Right kidney (tissue), 1 donor: ENCODE results near the gene EMILIN1.
A peak's percentile ranks its signal among the peaks of the same experiment; 100 is the strongest.
"Not testable (repeated sequence)": the region's sequence is repeated elsewhere in the genome, so short reads cannot be mapped to it uniquely, and the experiment has no call there.

Source experiments
- DNase-seq: peaks from one replicate; pipeline ENCODE4 v3.0.0-alpha.2; 2016

Gene EMILIN1

DNA sequence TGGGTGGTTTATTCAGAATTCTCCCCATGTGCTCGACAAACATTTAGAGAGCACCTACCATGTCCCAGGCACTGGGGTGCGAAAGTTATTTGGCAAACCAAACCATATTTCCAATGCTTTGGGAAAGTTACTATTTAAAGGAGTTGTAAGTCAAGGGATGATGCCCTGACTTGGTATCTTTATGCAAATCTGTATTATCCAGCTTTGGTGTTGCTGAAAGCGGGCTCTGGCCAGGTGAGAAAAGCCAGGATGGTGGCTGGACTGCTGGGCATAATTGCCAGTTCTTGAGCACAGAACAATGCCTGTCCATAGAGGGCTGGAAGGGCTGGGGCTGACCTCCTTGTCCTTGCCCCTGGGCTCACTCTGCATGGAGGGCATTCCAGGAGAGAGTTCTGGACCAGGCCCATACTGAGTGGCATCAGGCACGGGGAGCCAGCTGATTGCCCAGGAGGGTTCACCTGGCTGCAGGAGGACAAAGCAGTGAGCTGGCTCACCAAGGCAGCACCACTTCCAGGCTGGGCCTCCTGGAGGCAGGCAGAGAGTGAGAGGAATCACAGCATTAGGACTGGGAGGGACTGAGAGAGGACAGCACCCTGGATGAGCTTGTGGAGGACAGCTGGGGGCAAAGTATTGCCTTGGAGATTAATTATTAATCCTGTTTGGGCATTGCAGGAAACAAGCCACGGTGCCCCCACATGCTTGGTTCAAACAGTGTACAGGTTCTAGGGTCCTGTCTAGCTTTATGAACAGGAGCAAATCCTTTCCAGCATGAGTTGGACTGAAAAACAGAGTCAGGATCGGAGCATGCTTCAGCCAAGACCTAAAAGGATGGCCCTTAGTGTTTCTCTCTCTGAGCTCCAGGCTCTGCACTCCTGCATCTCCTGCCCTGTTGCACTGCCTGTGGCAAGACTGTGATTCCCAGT is 15.3 kb downstream of the EMILIN1 start:
- DNase-seq: no peak

DNA sequence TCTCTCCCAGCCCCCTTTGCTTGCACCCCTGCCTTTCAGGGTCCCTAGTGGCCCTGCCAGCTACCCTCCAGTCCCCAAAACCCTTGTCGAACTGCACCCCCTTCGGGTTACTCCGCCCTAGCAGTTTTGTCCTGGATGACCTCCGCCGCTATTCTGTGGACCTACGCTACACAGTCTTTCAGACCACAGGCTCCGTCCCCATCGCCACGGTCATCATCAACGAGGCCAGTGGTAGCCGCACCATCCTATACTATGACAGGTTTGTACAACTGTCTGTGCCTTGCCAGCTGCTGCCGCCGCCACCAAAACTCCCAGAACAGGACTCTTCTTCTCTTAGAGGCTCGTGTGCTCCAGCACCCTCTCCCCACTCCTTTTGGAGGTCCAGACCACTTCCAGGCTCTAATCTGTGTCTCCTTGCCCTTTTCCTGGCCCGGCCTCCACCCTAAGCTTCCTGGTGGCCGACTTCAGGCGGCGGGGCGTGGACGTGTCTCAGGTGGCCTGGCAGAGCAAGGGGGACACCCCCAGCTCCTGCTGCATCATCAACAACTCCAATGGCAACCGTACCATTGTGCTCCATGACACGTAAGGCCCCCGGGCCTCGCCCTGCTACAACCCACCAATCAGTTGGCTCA is 16.1 kb downstream of the EMILIN1 start:
- no peak for DNase-seq

DNA sequence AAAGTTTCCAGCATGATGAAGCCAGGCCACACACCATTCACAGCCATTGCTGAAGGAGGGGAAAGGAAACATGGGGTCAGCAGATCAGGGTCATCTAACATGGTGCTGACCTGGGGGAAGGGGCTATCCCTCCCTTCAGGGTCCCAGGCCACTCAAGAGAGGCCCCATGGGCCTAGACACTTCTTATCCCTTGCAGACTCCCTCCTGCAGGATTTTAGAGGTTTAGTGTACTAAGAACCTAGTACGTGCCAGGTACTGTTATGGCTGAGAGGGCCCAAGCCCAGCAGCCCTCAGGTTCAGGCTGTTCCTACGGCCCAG is 17.0 kb downstream of the EMILIN1 start:
- DNase-seq: no peak

DNA sequence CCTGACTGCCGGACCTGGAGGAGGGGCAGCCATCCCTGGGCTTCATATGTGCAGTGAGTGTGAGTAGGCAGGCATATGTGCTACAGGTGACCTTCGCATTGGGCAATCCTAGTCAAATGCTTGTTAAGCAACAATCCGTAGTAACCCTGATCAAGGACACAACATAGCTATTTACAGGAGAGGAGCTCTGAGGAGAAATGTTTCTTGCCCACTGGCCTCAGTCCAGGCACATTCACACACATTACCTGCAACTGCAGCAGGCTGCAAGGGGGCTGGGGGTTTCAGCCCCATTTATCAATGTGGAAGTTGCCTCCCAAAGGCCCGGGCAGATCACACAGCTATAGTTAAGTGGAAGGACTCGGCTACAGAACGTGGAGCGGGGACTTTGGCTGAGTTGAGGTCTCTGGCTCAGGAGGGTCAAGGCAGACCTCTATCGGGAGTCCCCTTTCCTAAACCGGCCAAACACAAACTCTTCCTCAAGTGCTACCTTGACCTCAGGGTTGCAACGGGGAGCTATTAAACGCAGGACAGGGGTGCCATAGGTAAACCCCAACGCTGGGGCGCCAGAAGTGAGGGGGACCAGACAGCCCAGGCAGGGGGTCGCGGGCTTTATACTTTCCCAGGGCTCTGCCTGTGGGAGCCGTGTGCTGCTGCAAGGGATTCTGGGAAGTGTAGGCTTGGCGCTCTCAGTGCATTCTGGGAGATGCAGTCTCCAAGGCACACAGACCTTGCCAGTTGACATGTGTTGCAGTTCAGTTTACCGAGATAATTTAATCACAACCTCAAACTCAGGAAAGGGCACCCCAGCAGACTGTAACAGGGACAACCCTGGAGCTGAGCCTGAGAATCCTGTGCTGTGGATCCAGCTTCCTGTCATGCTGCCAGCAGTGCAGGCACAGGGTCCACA is 17.6 kb downstream of the EMILIN1 start:
- peak; percentile 62 for DNase-seq

DNA sequence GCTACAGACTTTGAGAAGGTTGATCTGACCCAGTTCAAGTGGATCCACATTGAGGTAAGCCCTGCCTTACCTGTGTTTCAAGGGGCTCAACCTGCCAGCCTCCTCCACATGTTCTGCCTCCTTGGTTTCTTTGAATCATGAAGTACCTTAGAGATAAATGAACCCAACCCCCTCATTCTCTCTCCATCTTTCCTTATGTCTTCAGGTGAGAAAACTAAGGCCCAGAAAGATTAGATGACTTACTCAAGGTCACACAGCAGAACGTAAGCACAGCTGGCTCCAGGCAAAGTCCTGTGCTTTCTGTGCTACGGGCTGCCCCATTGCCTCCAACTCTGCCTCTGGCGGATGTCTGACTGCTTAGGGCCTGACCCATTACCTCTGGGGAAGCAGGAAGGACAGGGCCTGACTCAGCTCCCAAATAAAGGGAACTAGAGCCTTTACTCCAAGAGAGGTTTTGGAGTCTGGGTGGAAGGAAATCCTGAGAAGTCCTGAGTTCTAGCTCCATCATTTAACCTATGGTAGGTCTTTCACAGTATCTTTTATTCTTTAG is 18.4 kb downstream of the EMILIN1 start:
- DNase-seq: no peak

DNA sequence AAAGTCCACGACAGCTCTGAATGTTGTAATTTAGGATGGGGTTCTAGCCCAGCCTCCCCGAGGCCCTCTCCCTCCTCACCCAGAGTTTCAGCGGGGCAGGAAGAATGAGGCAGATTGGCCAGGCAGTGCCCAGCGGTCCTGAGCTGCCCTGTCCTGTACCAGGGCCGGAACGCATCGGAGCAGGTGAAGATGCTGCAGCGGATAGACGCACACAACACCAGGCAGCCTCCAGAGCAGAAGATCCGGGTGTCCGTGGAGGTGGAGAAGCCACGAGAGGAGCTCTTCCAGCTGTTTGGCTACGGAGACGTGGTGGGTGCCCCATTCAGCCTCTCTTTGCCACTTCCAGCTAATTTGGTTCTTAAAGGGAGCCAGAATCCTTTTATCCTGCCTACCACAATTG is 18.9 kb downstream of the EMILIN1 start:
- no peak for DNase-seq

DNA sequence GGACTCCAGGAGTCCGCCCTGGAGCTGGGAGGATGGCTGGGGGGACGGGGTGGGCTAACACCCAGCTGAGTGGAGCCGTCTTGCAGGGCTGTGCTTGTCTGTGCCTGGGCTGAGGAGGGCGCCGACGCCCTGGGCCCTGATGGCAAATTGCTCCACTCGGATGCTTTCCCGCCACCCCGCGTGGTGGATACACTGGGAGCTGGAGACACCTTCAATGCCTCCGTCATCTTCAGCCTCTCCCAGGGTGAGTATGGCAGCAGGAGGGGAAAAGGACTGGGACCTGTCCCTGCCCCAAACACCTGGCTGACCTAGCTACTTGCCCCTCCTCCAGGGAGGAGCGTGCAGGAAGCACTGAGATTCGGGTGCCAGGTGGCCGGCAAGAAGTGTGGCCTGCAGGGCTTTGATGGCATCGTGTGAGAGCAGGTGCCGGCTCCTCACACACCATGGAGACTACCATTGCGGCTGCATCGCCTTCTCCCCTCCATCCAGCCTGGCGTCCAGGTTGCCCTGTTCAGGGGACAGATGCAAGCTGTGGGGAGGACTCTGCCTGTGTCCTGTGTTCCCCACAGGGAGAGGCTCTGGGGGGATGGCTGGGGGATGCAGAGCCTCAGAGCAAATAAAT is 21.0 kb downstream of the EMILIN1 start:
- DNase-seq: no peak

DNA sequence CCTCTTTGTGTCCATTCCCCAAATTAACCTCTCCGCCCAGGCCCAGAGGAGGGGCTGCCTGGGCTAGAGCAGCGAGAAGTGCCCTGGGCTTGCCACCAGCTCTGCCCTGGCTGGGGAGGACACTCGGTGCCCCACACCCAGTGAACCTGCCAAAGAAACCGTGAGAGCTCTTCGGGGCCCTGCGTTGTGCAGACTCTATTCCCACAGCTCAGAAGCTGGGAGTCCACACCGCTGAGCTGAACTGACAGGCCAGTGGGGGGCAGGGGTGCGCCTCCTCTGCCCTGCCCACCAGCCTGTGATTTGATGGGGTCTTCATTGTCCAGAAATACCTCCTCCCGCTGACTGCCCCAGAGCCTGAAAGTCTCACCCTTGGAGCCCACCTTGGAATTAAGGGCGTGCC is 21.6 kb downstream of the EMILIN1 start:
- no peak for DNase-seq

DNA sequence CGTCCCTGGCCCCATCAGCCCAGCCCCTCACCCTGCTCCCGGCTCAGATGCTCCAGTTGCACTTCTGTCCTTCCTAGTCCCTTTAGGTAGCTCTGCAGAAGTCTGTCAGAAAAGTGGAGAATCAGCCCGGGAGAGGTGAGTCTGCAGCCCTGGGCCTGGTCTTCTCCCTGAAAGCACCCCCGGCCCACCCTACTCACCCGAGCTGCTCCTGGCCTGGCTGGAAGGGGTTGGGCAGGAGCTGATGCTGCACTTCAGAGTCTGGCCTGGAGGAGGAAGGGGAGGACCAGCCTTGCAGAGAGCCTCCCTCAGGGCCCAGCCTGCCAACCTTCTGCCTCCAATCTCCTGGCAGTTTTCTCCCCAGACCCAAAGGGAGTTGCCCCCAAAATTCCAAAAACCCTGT is 23.9 kb downstream of the EMILIN1 start:
- DNase-seq: no peak

DNA sequence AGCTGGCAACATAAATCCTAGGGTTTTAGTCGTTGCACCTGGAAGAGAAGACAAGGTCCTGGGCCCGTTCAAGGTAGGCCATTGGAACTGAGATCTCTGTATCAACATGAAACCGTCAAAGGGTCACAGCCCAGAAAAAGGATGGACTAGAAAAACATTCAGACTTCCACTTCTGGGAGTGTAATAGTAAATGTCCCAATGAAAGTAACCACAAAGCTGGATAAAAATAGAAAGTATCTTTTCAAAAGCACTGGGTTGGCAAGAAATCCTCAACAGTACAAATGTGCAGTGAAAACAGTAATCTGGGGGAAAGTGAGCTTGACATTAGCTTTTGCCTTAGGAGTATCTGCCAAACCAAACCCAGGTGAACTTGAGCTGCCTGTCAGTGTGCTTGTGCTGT is 27.6 kb downstream of the EMILIN1 start:
- DNase-seq: no peak

DNA sequence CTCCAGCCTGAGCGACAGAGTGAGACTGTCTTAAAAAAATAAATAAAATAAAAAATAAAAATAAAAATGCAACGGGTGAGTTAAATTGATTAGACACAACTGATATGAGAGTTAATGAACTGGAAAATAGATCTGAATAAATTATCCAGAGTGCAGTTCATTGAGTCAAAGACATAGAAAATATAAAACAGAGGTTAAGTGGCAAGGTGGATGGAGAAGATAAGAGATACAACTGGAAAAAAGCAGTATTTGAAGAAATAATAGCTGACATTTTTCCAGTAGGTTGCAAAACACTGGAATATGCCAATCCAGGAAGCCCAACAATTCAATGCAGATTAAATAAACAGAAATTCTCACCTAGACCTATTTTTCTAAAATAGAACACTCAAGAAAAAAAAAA is 29.8 kb downstream of the EMILIN1 start:
- DNase-seq: no peak

DNA sequence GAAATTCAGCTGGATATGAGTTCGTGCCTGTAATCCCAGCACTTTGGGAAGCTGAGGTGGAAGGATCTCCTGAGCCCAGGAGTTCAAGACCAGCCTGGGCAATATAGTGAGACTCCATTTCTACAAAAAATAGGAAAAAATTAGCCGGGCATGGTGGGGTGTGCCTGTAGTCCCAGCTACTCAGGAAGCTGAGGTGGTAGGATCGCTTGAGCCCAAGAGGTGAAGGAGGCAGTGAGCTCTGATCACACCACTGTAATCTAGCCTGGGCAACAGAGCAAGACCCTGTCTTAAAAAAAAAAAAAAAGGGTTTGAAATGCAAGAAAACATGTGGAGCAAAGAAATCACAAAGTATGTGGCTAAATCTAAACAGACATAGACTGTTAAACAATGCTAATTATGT is 30.7 kb downstream of the EMILIN1 start:
- no peak for DNase-seq

DNA sequence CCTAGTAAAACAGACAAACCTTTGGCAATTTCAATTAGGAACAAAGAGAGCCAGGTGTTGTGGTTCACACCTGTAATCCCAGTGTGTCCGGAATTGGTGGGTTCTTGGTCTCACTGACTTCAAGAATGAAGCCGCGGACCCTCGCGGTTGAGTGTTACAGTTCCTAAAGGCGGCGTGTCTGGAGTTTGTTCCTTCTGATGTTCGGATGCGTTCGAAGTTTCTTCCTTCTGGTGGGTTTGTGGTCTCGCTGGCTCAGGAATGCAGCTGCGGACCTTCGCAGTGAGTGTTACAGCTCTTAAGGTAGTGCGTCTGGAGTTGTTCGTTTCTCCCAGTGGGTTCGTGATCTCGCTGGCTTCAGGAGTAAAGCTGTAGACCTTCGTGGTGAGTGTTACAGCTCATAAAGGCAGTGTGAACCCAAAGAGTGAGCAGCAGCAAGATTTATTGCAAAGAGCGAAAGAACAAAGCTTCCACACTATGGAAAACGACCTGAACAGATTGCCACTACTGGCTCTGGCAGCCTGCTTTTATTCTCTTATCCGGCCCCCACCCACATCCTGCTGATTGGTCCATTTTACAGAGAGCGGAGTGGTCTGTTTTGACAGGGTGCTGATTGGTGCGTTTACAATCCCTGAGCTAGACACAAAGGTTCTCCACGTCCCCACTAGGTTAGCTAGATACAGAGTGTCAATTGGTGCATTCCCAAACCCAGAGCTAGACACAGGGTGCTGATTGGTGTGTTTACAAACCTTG is 32.4 kb downstream of the EMILIN1 start:
- DNase-seq: not testable (repeated sequence)

DNA sequence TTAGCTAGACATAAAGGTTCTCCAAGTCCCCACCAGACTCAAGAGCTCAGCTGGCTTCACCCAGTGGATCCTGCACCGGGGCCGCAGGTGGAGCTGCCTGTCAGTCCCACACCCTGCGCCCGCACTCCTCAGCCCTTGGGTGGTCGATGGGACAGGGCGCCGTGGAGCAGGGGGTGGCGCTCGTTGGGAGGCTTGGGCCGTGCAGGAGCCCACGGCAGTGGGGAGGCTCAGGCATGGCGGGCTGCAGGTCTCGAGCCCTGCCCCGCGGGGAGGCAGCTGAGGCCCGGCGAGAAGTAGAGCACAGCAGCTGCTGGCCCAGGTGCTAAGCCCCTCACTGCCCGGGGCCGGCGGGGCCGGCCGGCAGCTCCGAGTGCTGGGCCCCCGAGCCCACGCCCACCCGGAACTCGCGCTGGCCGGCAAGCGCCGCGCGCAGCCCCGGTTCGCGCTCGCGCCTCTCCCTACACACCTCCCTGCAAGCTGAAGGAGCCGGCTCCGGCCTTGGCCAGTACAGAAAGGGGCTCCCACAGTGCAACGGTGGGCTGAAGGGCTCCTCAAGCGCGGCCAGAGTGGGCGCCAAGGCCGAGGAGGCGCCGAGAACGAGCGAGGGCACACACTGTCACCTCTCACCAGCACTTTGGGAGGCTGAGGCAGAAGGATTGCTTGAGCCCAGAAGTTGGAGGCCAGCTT is 33.1 kb downstream of the EMILIN1 start:
- not testable (repeated sequence) for DNase-seq

DNA sequence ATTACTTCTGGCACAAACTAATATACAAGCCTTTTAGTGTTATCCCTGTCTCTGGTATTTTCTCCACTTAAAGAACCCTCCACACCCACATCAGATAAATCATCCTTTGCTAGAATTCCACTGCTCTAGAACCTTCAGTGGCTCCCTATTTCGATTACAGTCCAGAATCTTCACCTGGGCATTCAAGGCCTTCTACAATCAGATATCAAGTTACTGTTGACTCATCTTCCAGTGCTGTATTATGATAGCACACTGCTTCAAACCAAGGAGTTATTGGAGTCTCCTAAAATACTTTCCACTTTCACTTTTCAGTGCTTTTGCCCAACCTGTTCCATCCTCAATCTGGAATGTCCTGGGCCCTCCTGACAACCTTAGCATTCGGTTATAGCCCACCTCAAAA is 37.1 kb downstream of the EMILIN1 start:
- no peak for DNase-seq

DNA sequence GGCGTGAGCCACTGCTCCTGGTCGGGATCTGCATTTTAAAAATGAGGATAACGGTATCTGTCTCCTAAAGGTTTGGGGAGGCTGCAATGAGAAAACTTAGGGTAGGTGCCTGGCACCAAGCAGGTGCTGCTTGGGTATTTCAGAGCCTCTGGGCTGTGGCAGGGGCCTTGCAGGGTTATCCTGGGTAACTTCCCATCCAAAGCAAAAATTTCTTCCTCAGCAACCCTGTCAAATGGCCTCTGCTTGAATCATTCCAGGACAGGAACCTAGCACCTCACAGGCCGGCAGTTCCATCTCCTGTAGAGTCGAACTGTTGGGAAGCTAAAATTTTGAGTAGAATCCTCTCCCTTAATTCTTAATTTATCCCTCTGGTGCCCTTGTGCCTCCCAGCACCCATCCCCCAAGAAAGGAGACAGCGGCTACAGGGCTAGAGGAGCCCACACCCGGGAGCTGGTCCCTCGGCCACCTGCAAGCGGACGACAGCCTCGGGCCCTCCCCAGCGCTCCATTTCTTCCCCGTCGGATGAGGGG is 39.6 kb downstream of the EMILIN1 start:
- DNase-seq: no peak

DNA sequence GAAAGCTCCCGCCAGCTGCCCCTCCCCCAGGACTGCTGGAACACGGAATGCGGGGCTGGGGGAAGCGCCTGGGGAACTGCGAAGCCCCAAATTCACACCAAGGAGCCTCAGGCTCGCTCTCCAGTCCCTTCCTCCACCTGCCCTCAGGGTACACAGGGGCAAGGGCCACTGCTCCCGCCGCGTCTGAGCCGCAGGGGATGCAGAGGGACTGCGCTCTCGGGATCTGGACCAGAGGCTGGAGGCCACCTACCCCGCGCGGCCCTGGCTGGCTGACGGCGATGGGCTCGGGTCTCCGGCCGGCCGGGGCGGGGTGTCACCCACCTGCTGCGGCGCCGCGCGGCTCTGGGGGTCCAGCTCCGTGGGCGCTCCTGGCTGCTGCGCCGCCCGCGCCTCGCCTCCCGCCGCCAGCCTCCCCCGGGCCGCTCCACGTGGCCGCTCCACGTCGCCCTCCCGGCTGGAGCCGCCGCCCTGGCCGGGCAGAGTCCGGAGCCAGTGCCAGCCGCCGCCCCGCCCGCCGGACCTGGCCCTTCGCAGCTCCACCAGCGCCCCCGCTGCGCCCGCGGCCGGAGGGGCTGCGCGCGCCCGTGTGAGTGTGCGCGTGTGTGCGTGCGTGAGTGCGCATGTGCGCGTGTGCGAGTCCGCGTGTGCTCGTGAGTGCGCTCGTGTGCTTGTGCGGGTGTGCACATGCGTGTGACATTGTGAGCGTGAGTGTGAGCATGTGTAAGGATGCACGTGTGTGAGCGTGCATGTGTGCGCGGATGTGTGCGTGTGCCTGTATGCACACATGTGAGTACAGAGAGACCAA is 40.3 kb downstream of the EMILIN1 start, which contains the start of gene CGREF1:
Gene CGREF1, minus strand, starts transcription at position 604 of the 805 bp plus-strand sequence. CDS start 14,762 bp downstream, outside the sequence.
- DNase-seq: peak; percentile 40

DNA sequence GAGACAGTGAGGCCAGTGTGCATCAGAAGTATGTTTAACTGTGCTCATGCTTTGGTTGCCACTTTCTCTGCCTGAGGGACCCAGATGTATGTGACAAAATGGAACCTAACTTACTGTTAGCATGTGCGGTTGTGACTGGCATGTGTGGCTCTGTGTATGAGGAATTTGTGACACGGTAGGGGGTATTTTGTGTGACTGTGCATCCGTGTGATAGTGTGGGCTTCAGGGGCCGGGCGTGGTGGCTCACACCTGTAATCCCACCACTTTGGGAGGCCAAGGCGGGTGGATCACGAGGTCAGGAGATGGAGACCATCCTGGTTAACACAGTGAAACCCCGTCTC is 40.9 kb downstream of the EMILIN1 start:
- not testable (repeated sequence) for DNase-seq

DNA sequence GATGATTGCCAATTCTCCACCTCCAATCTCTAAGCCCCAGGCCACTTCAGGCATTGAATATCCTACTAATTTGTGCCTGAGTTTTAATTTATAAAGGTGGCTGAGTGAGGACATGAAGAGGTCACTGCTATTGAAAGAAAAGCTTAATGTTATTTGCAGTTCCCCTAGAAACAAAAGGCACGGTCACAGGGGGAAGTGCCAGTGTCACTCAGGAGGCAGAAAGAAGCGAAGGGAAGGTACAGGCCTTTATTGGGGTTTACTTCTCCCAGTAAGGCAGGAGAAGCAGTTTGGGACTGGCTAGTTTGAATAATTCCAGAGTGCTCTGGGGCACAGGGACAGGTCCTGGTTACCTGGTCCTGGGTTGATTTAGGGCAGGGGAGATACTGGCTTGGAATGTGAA is 43.5 kb downstream of the EMILIN1 start:
- no peak for DNase-seq

DNA sequence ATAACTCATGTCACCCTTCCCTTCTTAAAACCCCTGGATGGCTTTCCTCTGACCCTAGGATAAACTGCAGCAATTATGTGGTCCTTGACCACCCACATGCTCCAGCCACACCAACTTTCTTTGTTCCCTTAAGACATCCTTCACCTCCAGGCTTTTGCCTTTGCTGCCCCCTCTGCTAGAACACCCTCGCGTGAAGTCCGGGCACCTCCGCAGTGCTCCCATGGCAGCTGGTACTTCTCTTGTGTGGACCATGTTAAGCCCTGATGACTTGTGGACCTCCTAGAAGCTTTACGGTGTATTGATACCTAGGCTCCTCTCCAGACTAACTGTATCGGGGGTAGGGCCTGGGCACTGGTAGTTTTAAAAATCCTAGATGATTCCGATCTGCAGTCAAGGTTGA is 44.4 kb downstream of the EMILIN1 start:
- DNase-seq: no peak
